Coronary artery (tissue), 2 donors: Measurements from ENCODE around the gene ATP5MC2.

Source experiments
- DNase-seq: peaks from one replicate; pipeline ENCODE4 v3.0.0-alpha.2; 2017; ENCODE audit warnings: low spot score
- H3K27ac ChIP-seq, 2 donors: fragments of 200-600 bp; sonication (generic); one replicate each; pipeline ENCODE4 v1.5.1; 2016 to 2019
- H3K4me3 ChIP-seq: fragments of 200-600 bp; sonication (generic); 2 replicates; pipeline ENCODE4 v1.5.1; 2016; ENCODE audit warnings: mild to moderate bottlenecking, moderate library complexity
- TF ChIP-seq, protein P1 (sequence below): fragments of 200-600 bp; sonication (generic); IDR thresholded peaks from one replicate; pipeline ENCODE4 v1.5.1; 2019; ENCODE audit warnings: antibody characterized with exemption

The ATP5MC2 gene

GRCh38 chr12:53713516-53713915, 37.6 kb upstream of the ATP5MC2 start:
- peak; percentile 43 for DNase-seq
- TF ChIP-seq, protein P1, sequence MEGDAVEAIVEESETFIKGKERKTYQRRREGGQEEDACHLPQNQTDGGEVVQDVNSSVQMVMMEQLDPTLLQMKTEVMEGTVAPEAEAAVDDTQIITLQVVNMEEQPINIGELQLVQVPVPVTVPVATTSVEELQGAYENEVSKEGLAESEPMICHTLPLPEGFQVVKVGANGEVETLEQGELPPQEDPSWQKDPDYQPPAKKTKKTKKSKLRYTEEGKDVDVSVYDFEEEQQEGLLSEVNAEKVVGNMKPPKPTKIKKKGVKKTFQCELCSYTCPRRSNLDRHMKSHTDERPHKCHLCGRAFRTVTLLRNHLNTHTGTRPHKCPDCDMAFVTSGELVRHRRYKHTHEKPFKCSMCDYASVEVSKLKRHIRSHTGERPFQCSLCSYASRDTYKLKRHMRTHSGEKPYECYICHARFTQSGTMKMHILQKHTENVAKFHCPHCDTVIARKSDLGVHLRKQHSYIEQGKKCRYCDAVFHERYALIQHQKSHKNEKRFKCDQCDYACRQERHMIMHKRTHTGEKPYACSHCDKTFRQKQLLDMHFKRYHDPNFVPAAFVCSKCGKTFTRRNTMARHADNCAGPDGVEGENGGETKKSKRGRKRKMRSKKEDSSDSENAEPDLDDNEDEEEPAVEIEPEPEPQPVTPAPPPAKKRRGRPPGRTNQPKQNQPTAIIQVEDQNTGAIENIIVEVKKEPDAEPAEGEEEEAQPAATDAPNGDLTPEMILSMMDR = no peak
- no peak overlapping the region for H3K4me3 ChIP-seq
- no peak overlapping the region for H3K27ac ChIP-seq

- TF ChIP-seq, protein P1 = no peak
- DNase-seq = peak; percentile 50
- Histone ChIP-seq H3K27ac (no peak overlapping the region), H3K4me3 (no peak overlapping the region)
Measured at GRCh38 chr12:53712059-53712643, 36.3 kb upstream of the ATP5MC2 start.

- H3K27ac ChIP-seq = no peak overlapping the region
- TF ChIP-seq, protein P1 = no peak
- H3K4me3 ChIP-seq = no peak overlapping the region
- DNase-seq = peak; percentile 33
Measured at GRCh38 chr12:53710091-53710490, 34.2 kb upstream of the ATP5MC2 start.

DNA sequence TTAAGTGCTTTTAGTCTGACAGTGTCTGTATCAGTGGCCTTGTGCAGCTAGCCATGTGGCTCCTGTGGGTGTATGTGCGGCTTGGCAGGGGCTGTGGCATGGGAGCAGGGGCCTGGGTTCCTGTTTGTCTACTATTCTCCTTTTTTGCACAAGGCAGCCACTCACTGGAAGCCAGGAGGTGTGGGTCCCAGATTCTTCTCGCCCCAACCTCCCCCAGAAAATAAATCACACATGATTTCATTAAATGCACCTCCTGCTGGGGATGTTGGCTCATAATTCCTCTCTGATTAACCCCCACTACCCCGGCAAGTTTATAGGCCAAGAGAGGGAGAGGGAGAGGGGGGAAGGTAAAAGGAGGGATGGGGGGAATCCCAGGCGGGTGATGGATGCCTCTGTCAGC, 33.8 kb upstream of the ATP5MC2 start:
- H3K27ac ChIP-seq = no peak overlapping the region
- H3K4me3 ChIP-seq = no peak overlapping the region
- TF ChIP-seq, protein P1 = no peak
- DNase-seq = no peak

DNA sequence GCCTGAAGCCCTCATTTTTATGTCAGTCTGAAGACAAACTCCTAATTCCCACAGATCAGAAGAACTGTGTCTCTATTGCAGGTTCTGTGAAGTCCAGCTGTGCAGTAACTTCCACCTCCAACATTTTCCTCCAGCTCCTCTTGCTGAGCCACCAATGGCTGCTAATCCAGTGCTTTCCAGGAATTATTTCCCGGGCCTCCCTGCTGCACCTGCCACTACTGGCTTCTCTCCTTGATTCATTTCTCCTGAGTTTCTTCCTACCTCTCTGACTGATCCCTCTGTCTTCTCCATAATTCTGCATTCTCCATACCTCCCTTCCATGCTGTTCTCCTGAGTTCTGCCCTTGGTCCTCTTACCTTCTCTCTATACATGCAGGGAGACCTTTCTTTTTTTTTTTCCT, 30.2 kb upstream of the ATP5MC2 start:
- TF ChIP-seq, protein P1 = no peak
- Histone ChIP-seq H3K27ac (no peak overlapping the region), H3K4me3 (no peak overlapping the region)
- no peak for DNase-seq

- TF ChIP-seq, protein P1 = no peak
Measured at GRCh38 chr12:53703756-53704155, 27.9 kb upstream of the ATP5MC2 start.

GRCh38 chr12:53701518-53702264, 25.8 kb upstream of the ATP5MC2 start:
- DNase-seq = peak; percentile 85
- Histone ChIP-seq H3K4me3 (no peak overlapping the region), H3K27ac (no peak overlapping the region)
- TF ChIP-seq, protein P1 = peak; percentile 85

More at GRCh38 chr12:53703756-53704155, 27.9 kb upstream of the ATP5MC2 start:
- H3K27ac ChIP-seq = no peak overlapping the region
- no peak overlapping the region for H3K4me3 ChIP-seq
- no peak for DNase-seq
